Measurements from ENCODE around the gene SEC14L2.

The SEC14L2 gene

DNA sequence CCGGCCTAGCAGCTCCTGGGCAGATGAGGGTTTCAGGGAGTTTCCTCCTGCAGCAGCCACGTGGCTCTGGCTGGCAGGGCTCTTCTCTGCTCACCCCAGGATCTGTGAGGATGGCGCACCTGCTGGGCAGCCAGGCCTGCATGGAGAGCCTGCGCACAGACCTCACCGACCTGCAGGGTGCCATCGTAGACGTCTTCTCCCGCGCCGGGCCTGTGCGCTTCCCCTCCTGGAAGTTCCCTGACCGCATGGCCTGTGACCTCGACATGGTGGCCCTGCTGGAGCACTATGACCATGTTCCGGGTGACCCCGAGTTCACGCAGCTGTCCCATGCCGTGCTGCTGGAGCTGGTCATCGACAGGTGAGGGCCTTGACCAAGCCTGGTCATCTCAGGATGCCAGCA is 30.9 kb upstream of the SEC14L2 start:
- TF ChIP-seq, protein P1, sequence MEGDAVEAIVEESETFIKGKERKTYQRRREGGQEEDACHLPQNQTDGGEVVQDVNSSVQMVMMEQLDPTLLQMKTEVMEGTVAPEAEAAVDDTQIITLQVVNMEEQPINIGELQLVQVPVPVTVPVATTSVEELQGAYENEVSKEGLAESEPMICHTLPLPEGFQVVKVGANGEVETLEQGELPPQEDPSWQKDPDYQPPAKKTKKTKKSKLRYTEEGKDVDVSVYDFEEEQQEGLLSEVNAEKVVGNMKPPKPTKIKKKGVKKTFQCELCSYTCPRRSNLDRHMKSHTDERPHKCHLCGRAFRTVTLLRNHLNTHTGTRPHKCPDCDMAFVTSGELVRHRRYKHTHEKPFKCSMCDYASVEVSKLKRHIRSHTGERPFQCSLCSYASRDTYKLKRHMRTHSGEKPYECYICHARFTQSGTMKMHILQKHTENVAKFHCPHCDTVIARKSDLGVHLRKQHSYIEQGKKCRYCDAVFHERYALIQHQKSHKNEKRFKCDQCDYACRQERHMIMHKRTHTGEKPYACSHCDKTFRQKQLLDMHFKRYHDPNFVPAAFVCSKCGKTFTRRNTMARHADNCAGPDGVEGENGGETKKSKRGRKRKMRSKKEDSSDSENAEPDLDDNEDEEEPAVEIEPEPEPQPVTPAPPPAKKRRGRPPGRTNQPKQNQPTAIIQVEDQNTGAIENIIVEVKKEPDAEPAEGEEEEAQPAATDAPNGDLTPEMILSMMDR (IDR thresholded peaks at IDR 0.05; ENCODE audit: low read length, missing control alignments): no peak
- no peak for DNase-seq (ENCODE audit: low read depth)
- H3K4me3 ChIP-seq (replicated peaks; ENCODE audit: low read depth, low read length): no peak overlapping the region

DNA sequence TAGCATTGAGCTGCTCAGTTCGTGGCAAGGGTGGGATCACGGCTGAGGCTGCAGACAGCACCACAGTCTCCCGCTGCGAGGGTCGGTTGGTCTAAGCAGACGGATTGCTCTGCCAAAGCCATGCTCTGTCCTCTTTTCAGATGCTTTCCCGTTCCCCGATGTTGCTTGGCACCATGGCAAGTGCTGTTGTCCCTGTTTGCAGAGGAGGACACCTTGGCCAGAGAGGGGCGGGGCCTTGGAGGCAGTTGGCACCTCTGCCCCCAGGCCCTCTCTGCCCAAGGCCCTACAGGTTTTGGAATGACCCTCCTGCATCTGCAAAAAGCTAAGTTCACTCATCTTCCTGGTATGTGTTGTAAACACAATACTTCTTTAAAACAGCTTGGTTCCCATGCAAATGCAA is 28.4 kb upstream of the SEC14L2 start:
- DNase-seq (ENCODE audit: low read depth): no peak
- TF ChIP-seq, protein P1 (IDR thresholded peaks at IDR 0.05; ENCODE audit: low read length, missing control alignments): no peak
- H3K4me3 ChIP-seq (replicated peaks; ENCODE audit: low read depth, low read length): no peak overlapping the region

DNA sequence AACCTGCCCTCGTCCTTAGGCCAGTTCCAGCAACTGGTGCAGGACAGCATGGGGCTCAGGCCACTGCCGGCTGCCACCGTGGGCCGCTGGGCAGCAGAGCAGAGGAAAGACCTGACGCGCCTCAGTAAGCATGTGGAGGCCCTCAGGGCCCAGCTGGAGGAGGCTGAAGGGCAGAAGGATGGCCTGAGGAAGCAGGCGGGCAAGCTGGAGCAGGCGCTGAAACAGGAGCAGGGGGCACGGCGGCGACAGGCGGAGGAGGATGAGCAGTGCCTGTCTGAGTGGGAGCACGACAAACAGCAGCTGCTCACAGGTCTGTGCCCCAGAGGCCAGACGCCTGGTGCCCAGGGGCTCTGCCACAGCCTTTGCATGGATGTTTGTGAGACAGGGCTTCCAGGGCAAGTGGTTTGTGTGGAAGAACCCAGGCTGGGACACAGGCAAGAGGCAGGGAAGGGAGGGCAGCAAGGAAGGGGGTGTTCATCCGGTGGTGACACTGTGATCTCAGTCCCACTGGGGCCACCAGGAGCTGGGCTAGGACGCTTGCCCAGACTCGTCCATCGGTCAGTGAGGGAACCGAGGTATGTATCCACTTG is 26.1 kb upstream of the SEC14L2 start:
- TF ChIP-seq, protein P1 (IDR thresholded peaks at IDR 0.05; ENCODE audit: low read length, missing control alignments): no peak
- no peak overlapping the region for H3K4me3 ChIP-seq (replicated peaks; ENCODE audit: low read depth, low read length)
- DNase-seq (ENCODE audit: low read depth): no peak

DNA sequence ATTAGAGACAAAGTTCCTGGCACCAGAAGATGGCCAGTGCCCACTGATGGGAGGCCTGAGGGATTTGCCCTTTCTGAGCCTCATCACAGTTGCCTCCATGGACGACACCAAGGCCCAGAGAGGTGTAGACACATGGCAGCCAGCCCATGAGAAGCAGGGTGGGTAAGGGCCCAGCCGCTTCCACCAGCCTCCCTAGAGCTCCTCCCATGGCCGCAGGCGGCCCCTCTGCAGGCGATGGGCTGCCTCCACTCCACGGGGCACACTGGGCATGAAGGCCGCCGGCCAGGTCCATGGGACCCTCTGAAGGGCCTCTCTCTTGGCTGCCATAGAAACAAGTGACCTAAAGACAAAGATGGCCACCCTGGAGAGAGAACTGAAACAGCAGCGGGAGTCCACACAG is 25.5 kb upstream of the SEC14L2 start:
- no peak overlapping the region for H3K4me3 ChIP-seq (replicated peaks; ENCODE audit: low read depth, low read length)
- DNase-seq (ENCODE audit: low read depth): no peak
- TF ChIP-seq, protein P1 (IDR thresholded peaks at IDR 0.05; ENCODE audit: low read length, missing control alignments): no peak

DNA sequence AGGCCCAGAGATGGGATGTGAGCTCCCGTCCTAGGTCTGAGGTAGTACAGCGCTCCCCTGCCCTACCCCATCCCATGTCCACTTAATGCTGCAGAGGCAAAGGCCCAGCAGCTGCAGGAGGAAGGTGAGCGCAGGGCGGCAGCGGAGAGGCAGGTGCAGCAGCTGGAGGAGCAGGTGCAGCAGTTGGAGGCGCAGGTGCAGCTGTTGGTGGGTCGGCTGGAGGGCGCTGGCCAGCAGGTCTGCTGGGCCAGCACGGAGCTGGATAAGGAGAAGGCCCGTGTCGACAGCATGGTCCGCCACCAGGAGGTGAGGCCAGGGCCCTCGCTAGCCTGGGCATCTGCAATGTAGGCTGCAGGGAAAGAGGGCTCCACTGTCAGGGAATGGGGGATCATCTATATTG is 24.8 kb upstream of the SEC14L2 start:
- TF ChIP-seq, protein P1 (IDR thresholded peaks at IDR 0.05; ENCODE audit: low read length, missing control alignments): no peak
- DNase-seq (ENCODE audit: low read depth): no peak
- no peak overlapping the region for H3K4me3 ChIP-seq (replicated peaks; ENCODE audit: low read depth, low read length)

DNA sequence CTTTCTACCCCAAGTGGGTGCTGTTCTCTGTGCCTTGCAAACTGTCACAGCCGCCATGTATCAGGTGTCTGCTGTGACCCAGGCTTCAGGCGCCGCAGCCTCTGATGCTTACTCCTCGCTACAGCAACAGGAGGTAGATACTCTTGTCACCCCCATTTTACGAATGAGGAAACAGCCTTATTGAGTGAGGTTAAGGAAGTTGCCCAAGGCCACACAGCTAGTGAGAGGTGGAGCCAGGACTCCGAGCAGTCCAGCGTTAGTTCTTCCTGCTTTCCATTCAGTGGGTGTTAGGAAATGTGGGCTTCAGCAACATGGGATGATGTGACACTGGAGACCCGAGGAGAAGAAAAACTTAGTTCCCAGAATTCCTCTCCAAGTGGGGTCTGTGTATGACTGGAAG is 23.9 kb upstream of the SEC14L2 start:
- no peak for DNase-seq (ENCODE audit: low read depth)
- no peak overlapping the region for H3K4me3 ChIP-seq (replicated peaks; ENCODE audit: low read depth, low read length)
- TF ChIP-seq, protein P1 (IDR thresholded peaks at IDR 0.05; ENCODE audit: low read length, missing control alignments): no peak

Data from fibroblast of pulmonary artery (primary cell).